ENCODE results near the gene TXNRD2.

TXNRD2 gene

DNA sequence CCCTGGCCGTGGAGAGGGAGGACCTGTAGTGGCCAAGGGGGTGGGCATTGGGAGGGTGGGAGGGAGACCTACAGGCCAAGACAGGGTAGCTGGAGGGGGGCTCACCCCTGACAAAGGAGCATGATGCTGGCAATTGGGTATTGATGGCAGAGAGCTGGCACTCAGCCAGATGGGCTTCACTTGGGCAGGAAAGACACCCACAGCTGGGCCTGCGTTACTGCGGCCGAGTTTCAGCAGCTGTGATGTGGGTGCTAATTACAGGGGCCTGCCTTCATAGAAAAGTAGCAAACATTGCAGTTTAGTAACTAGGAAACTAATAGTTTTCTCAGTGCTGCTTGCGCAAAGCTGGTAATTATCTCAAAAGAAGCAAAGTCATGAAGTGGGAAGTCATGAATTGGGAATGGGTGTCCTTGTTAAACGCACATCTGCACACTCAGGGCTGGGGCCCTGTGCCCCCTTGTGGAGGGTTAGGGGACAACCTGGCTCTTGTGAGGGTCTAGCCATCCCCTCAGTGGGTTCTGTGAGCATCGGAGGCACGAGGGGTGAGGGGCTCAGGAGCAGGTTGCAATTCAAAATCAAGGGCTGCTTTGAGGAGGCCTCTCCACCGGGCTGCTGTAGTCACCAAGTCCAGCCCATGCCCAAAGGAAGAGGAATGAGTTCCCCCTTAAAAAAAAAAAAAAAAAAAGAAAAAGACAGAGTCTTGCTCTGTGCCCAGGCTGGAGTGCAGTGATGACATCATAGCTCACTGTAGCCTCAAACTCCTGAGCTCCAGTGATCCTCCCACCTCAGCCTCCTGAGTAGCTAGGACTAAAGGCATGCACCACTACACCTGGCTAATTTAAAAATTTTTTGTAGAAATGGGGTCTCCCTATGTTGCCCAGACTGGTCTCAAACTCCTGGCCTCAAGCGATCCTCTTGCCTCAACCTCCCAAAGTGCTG is 24.4 kb upstream of the TXNRD2 start:
- no peak for DNase-seq

- no peak for DNase-seq
Observed at GRCh38 chr22:19964701-19965386, 23.2 kb upstream of the TXNRD2 start.

- no peak for DNase-seq
Observed at GRCh38 chr22:19963863-19964642, 22.4 kb upstream of the TXNRD2 start.

DNA sequence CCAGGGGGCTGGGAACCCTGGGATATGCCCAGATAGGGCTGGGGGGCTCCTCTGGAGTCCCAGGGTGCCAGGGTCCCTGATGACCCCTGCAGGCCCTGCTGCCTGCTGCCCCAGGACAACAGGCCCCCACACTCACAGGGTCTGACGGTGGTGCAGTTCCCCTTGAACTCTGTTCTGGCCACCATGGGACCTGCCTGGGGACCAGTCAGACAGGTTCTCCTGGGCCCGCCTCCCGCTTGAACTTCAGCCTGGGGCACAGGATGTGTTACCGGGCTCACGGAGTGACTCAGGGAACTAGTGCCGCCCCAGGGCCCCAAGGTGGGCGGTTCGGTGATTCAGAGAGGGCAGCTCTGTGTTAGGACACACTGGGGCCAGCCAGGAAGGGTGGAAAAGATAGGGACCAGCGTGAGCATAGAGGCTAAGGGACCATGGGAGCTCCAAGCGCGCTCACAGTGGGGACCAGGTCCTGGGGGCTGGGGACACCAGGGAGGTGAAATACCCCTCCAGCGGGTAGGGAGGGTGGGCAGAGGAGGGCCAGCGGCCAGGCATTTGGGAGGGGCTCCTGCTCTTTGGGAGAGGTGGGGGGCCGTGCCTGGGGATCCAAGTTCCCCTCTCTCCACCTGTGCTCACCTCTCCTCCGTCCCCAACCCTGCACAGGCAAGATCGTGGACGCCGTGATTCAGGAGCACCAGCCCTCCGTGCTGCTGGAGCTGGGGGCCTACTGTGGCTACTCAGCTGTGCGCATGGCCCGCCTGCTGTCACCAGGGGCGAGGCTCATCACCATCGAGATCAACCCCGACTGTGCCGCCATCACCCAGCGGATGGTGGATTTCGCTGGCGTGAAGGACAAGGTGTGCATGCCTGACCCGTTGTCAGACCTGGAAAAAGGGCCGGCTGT is 21.5 kb upstream of the TXNRD2 start:
- DNase-seq: peak; percentile 15

- peak; percentile 51 for DNase-seq
Observed at GRCh38 chr22:19962246-19962908, 20.8 kb upstream of the TXNRD2 start.

GRCh38 chr22:19961868-19962245 is 20.2 kb upstream of the TXNRD2 start:
- DNase-seq: no peak

GRCh38 chr22:19961201-19961580 is 19.6 kb upstream of the TXNRD2 start:
- no peak for DNase-seq

DNA sequence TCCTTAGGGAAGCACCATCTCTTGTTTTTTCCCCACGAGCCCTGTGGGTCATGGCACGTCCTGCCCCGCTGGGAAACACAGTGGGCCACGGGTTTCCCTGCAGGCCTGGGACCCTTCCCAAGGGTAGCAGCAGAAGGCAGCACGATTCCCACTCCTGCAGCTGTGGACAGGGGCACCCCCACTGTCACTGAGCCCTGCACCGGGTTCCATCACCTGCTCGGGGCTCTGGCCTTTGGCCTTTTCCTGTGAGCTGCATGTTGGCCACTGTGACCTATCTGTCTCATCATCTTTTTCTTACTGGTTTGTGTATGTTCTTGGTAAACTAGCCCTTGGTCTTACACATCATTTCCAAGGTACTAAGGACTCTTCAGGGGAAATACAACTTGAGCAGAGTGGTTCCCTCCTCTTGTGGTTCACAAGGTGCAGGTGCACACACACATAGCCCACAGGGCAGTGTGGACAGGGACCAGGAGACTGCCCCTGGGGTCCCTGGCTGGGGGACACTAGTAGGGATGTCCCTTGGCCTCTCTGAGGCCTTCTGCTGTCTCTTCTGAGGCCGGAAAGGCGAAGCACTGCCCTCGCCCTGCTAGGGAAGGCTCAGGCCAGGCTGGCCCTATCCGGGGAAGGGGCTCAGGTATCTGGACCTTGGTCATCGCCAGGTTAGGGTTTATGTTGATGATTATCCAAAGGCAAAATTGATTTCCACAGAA is 19.0 kb upstream of the TXNRD2 start:
- DNase-seq: no peak

GRCh38 chr22:19959587-19960490 is 18.2 kb upstream of the TXNRD2 start:
- no peak for DNase-seq

DNA sequence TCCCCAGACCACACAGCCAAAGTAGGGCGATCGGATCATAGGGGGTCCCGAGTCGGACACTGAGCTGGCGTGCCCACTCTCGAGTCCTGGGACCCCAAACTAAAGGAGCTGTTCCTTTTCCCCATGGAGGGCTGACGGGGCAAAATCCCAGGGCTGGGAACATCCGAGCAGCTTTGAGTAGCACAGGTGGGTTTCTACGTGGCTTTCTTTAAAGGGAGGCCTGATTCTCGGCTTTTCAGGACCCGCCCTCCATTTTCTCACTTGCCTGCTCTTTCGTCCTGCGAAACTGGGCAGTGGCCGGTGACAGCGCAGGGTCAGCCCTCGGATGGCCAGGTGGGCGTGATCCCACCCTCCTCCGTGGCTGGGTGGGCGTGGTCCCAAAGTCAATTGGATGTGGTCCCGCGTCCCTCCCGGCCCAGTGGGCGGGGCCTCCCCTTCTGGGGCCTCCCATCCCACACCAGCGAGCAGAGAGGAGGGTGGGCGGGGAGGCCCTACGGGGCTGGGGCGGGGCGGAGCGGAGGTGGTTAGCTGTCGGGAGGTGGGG is 17.5 kb upstream of the TXNRD2 start:
- DNase-seq: no peak

DNA sequence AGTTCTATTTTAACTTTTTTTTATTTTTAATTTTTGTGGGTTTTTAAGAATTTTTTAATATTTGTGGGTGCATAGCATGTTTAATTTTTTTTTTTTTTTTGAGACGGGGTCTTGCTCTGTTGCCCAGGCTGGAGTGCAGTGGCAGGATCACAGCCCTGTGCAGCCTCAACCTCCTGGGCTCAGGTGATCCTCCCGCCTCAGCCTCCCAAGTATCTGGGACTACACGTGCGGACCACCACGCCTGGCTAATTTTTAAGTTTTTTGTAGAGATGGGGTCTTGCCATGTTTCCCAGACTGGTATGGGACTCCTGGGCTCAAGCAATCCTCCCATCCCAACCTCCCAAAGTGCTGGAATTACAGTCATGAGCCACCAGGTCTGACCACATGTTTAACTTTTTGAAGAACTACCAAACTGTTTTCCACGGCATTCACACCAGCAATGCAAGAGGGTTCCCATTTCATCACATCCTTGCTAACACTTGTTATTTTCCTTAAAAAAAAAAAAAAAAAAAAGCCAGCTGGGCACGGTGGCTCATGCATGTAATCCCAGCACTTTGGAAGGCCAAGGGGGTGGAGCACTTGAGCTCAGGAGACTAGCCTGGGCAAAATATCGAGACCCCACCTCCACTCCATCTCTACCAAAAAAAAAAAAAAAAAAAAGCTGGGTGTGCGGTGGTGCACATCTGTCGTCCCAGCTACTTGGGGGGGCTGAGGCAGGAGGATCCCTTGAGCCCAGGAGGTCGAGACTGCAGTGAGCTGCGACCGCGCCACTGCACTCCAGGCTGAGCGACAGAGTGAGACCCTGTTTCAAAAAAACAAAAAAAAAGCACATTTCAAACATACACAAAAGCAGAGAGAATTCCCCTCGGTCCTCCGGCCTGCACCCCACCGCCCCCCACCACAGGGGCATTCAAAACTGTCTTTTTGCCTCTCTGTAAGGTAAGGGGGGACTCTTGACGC is 16.7 kb upstream of the TXNRD2 start:
- no peak for DNase-seq

- no peak for DNase-seq
Observed at GRCh38 chr22:19957445-19957844, 15.8 kb upstream of the TXNRD2 start.

DNA sequence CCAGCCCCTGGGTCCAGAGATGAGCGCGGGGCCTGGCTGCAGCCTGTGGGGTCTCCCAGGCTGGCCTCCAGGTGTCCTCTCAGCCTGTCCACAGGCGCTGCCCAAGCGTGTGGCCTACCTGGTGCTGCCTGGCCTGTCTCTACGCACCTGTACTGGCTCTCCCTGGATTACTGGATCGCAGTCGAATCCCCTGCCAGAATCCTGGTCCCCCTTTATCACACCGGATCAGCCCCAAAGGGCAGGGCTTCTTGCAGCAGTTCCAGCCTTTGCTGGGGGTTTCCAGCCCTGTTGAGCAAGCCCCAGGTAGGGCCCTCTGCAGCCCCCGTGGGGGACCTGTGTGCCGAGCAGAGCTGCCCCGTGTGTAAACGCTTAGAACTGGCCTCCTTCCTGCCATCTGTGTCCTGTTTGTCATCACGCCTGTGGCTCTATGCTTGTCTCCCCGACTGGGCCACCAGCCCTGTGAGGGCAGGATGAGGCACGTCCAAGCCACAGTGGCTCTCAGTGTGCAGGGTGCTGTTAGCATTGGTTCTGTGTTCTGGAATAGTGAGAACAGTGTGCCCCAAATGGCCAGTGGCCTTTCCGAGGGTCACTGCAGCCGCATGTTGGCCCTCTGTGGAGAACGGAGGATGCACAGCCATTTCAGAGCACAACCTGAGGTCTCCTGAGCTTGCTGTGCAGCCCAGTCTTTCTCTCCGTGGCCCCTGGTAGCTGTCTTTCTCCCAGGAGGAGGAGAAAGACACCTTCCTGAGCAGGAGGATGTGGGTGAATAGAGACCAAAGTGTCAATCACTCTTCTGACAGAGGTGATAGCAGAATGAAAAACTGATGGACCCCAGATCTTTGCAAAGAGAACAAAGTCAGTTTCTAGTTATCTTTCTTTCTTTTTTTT is 13.9 kb upstream of the TXNRD2 start:
- no peak for DNase-seq

DNA sequence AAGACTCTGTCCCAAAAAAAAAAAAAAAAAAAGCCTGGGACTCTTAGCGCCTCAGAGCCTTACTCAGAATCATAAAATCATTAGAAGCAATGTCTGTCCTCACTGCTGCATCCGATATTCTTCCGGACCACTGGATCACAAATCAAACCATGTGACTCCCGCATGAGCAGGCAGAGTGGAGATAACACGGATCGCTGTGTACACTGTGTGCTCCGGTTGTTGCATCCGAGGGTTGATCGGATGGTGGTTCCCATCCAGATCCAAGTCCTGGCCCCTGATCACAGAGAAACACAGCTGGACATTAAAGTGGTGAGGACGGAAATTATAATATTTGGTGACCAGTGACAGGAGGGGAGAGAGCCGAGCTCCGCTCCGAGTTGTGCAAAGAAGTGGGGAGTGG is 9.7 kb upstream of the TXNRD2 start:
- DNase-seq: no peak

GRCh38 chr22:19948057-19948760 is 6.6 kb upstream of the TXNRD2 start:
- DNase-seq: no peak

- DNase-seq: no peak
Observed at GRCh38 chr22:19943082-19944026, 1.7 kb upstream of the TXNRD2 start.
